MG63 (cell line): ENCODE data around the gene MEP1B. TPM values are rescaled to one million over a fixed set of nuclear protein-coding genes. Genes with fewer than 3 reads are reported as not detected.
"Not testable (repeated sequence)": the region's sequence is repeated elsewhere in the genome, so short reads cannot be mapped to it uniquely, and the experiment has no call there.

ENCODE experiments used
- DNase-seq: peaks from one replicate; pipeline ENCODE4 v3.0.0-alpha.2; 2020
- H3K27me3 ChIP-seq: fragments of 250-450 bp; sonication (Bioruptor Pico); 2 replicates; pipeline ENCODE4 v1.5.1; 2020; ENCODE audit warnings: mild to moderate bottlenecking, moderate library complexity
- H3K36me3 ChIP-seq: fragments of 250-450 bp; sonication (Bioruptor Pico); 2 replicates; pipeline ENCODE4 v1.5.1; 2020; ENCODE audit warnings: mild to moderate bottlenecking, moderate library complexity
- H3K4me3 ChIP-seq: fragments of 250-450 bp; sonication (Bioruptor Pico); 2 replicates; pipeline ENCODE4 v1.5.1; 2020; ENCODE audit warnings: mild to moderate bottlenecking, moderate library complexity
- H3K9me3 ChIP-seq: fragments of 250-450 bp; sonication (Bioruptor Pico); 2 replicates; pipeline ENCODE4 v1.5.1; 2020; ENCODE audit warnings: mild to moderate bottlenecking, moderate library complexity
- total RNA-seq: library from RNA; depleted of rRNA; stranded (reverse); fragments of >200 nt; shearing (Covaris generic); gene quantifications from 2 replicates; pipeline ENCODE4 v1.2.3, GENCODE V29; 2014; ENCODE audit warnings: low replicate concordance; rRNA removed

MEP1B gene
- 0.20 TPM in 1 of 2 replicates, not detected in the other for total RNA-seq

DNA sequence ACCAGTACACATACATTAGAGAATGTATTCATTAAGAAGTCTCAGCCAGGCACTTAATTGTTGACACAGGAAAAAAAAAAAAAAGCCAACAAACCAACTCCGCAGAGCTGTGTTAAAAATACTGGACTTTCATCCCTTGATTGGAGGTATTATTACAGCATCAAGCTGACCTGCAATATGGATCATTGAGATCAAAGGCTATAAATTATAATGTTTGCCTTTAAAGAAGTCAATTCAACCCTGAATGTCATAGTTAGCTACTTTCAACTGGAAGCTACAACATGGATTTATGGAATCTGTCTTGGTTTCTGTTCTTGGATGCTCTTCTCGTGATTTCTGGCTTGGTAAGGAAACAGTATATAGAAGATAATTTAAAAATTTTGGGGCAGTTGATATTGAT, at the start of gene MEP1B:
TSS of gene MEP1B (plus strand) at position 250 of the 400 bp plus-strand sequence. CDS start at position 282, 32 bp downstream.
- Histone ChIP-seq H3K36me3 (no peaks in the 10 kb centered on the region), H3K4me3 (no peak within 1 kb of the TSS), H3K27me3 (no peaks in the 10 kb centered on the region; the same call in 1 of the 2 replicates), H3K9me3 (no peaks in the 10 kb centered on the region)
- DNase-seq: no peak

DNA sequence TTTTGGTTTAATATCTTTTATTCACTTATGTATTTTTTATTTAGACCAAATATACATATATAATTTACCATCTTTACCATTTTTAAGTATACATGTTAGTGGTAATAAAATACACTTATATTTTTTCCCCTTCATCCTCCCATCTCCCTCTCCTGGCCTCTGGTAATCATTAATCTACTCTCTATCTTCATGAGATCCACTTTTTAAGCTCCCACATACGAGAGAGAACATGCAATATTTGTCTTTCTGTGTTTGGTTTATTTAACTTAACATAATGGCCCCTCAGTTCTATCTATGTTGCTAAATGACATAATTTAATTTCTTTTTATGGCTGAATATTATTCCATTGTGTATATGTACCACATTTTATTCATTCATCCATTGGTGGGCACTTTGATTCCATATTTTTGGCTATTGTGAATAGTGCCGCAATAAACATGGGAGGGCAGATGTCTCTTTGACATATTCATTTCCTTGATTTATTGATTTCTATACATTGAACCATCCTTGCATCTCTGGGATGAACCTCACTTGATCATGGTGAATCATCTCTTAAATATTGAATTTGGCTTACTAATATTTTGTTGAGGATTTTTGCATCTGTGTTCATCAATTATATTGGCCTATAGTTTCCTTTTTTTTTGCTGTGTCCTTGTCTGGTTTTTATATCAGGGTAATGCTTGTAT, 41.5 kb upstream of the MEP1B start:
- no peak overlapping the region for H3K4me3 ChIP-seq
- no peak for DNase-seq
- no peaks in the 10 kb centered on the region for H3K27me3 ChIP-seq
- H3K9me3 ChIP-seq: no peaks in the 10 kb centered on the region
- H3K36me3 ChIP-seq: no peaks in the 10 kb centered on the region

GRCh38 chr18:32152705-32153448, 37.0 kb upstream of the MEP1B start:
- no peak overlapping the region for H3K4me3 ChIP-seq
- H3K9me3 ChIP-seq: no peaks in the 10 kb centered on the region
- no peaks in the 10 kb centered on the region for H3K36me3 ChIP-seq
- DNase-seq: no peak
- no peaks in the 10 kb centered on the region for H3K27me3 ChIP-seq

DNA sequence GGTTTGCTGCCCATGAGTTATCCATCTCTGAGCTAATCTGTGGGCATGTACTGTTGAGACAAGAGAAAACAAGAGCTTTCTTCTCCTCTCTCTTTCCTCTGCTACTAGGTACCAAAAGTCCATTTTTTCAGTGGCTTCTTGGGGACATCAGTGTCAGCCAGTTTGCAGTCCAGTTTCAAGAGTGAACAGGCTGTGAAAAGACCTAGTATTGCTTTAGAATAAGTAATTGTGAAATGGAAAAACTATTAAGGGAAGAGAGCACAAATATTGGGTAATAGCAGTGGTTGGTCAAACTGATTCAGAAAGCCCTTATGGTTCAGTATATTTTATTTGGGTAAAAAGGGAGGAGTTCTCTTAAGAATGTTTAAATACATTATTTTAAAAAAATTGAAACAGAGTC, 33.0 kb upstream of the MEP1B start:
- no peak for DNase-seq
- Histone ChIP-seq H3K36me3 (no peaks in the 10 kb centered on the region), H3K27me3 (no peaks in the 10 kb centered on the region), H3K9me3 (no peaks in the 10 kb centered on the region), H3K4me3 (no peak overlapping the region)

DNA sequence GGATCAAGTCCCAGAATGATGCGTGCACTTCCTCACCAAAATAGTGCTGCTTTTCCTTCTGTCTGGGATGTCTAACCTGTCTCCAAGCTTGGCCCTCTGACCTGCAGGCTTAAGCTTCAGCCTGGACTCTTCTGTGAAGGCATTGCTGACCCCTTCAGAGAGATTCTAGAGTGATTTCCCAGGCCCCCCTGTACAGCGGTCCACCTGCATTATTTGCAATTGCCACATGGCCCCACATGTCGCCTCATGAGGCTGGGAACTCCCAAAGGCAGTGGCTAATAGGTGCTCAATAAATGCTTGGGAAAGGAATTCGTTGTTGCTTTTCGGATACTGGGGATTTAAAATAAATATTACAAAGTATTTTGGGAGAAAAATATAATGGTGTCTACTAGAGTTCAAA, 32.3 kb upstream of the MEP1B start:
- DNase-seq: no peak
- no peaks in the 10 kb centered on the region for H3K27me3 ChIP-seq
- H3K9me3 ChIP-seq: no peaks in the 10 kb centered on the region
- no peaks in the 10 kb centered on the region for H3K36me3 ChIP-seq
- no peak overlapping the region for H3K4me3 ChIP-seq

GRCh38 chr18:32158108-32158624, 31.7 kb upstream of the MEP1B start:
- Histone ChIP-seq H3K36me3 (no peaks in the 10 kb centered on the region), H3K4me3 (no peak overlapping the region), H3K9me3 (no peaks in the 10 kb centered on the region), H3K27me3 (no peaks in the 10 kb centered on the region)
- peak; percentile 59 for DNase-seq

DNA sequence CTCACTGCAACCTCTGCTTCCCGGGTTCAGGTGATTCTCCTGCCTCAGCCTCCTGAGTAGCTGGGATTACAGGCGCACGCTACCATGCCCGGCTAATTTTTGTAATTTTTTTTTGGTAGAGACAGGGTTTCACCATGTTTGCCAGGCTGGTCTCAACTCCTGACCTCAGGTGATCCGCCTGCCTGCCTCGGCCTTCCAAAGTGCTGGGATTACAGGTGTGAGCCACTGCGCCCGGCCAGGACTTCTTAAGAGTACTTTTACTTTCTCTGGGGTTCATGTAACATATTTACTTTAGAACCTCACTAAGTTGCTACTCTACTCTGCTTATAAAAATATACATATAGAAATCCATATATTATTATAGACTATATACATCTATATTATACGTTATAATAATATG, 31.2 kb upstream of the MEP1B start:
- not testable (repeated sequence) for H3K4me3 ChIP-seq, DNase-seq, H3K36me3 ChIP-seq, H3K27me3 ChIP-seq, H3K9me3 ChIP-seq

DNA sequence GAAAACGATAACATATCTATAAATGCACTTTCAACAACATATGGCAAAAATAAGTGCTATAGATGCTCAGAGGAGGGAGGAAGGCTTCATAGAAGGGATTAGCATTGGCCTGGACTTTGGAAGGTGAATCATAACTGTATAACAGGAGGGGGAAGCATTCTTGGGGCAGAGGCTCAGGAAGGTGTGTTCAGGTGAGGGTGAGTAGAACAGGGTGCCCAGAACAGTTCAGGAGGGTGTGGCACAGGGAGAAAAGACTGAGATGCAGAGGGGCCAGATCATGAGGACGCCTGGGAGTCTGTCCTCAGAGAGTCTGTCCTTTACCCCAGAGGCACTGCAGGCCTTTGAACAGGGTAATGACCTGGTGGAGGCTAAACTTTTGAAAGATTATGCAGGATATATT, 29.3 kb upstream of the MEP1B start:
- no peaks in the 10 kb centered on the region for H3K9me3 ChIP-seq
- H3K4me3 ChIP-seq: no peak overlapping the region
- no peaks in the 10 kb centered on the region for H3K27me3 ChIP-seq
- H3K36me3 ChIP-seq: no peaks in the 10 kb centered on the region
- no peak for DNase-seq

GRCh38 chr18:32167980-32168730, 21.7 kb upstream of the MEP1B start:
- H3K27me3 ChIP-seq: no peaks in the 10 kb centered on the region
- H3K4me3 ChIP-seq: no peak overlapping the region
- no peaks in the 10 kb centered on the region for H3K9me3 ChIP-seq
- H3K36me3 ChIP-seq: no peaks in the 10 kb centered on the region
- no peak for DNase-seq

DNA sequence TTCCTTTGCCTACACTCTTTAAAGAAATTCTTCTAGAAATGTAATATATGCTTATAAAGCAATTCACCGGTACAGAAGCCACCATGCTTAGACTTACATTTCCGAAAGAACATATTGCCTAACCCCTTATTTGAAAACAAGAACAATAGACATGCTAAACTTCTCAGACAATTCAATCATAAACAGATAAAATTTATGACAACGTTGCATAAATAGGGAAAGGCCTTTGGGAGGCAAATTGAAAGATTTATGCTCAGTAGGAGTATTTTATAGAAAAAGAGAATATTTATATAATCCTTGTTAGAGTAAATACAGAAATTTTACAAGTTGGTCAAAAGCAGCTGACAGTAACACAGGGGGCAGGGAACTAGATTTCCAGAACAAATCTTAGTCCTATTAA, 16.2 kb upstream of the MEP1B start:
- Histone ChIP-seq H3K4me3 (no peak overlapping the region), H3K27me3 (no peaks in the 10 kb centered on the region), H3K36me3 (no peaks in the 10 kb centered on the region), H3K9me3 (no peaks in the 10 kb centered on the region)
- no peak for DNase-seq

GRCh38 chr18:32174719-32175118, 15.1 kb upstream of the MEP1B start:
- DNase-seq: no peak
- Histone ChIP-seq H3K36me3 (no peaks in the 10 kb centered on the region), H3K9me3 (no peaks in the 10 kb centered on the region), H3K4me3 (no peak overlapping the region), H3K27me3 (no peaks in the 10 kb centered on the region)

DNA sequence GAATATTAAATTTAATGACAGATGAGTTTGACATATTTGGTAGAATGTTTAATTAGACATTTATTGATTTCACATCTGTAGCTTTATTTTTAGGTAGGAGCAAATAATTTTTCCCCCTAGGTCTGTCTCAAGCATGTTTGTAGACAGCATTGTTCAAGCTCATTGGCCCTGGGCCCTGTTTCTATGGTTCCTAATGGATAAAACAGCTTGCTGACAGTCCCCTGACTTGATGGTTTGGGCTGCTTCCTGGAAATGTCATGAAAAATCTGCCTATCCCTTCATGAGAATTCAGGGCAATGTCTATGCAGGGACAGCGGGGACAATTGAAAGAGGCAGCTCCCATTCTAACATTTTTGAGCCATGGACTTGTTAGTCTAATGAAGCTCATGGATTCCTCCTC, 14.6 kb upstream of the MEP1B start:
- DNase-seq: no peak
- Histone ChIP-seq H3K27me3 (no peaks in the 10 kb centered on the region), H3K36me3 (no peaks in the 10 kb centered on the region), H3K9me3 (no peaks in the 10 kb centered on the region), H3K4me3 (no peak overlapping the region)

- DNase-seq, H3K36me3 ChIP-seq, H3K9me3 ChIP-seq, H3K27me3 ChIP-seq, H3K4me3 ChIP-seq: not testable (repeated sequence)
Observed at GRCh38 chr18:32176745-32177144, 13.1 kb upstream of the MEP1B start.

DNA sequence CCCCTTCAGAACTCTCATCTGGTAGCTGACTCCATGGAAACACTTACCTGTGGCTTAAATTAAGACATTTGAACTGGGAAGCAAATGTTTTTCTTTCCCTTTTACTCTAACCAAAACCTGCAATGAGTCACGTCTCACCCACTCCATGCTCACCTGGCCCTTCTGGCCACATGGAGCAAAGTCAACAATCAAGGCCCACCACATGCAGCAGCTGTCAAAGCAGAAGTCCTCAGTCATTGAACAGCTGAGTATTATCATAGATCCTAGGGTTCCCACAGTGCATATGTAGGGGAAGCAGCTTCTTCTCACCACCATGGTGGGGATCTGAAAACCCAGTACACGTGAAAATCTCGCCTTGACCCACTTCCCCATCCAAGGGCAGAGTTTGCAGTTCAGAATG, 12.3 kb upstream of the MEP1B start:
- no peak overlapping the region for H3K4me3 ChIP-seq
- DNase-seq: no peak

GRCh38 chr18:32183503-32183902, 6.3 kb upstream of the MEP1B start:
- DNase-seq: no peak
- H3K27me3 ChIP-seq: no peaks in the 10 kb centered on the region
- no peaks in the 10 kb centered on the region for H3K9me3 ChIP-seq
- no peak overlapping the region for H3K4me3 ChIP-seq
- no peaks in the 10 kb centered on the region for H3K36me3 ChIP-seq

More for the DNA sequence above, 12.3 kb upstream of the MEP1B start:
- Histone ChIP-seq H3K27me3 (no peaks in the 10 kb centered on the region), H3K36me3 (no peaks in the 10 kb centered on the region), H3K9me3 (no peaks in the 10 kb centered on the region)

- no peaks in the 10 kb centered on the region for H3K9me3 ChIP-seq
Observed at GRCh38 chr18:32190209-32190608, 370 bp downstream of the MEP1B start.

More at GRCh38 chr18:32190209-32190608, 370 bp downstream of the MEP1B start:
- H3K27me3 ChIP-seq: no peaks in the 10 kb centered on the region; the same call in 1 of the 2 replicates
- no peaks in the 10 kb centered on the region for H3K36me3 ChIP-seq
- H3K4me3 ChIP-seq: no peak overlapping the region
- DNase-seq: no peak
